Activated CD4-positive, alpha-beta T cell treated with anti-CD3 and anti-CD28 coated beads, Interleukin-2, amount 50 U/mL, for 1 hour (primary cell): ENCODE data around the gene COL5A1.

Experiments used
- DNase-seq: peaks from one replicate; pipeline ENCODE4 v3.0.0-alpha.2; 2020

COL5A1 gene

DNA sequence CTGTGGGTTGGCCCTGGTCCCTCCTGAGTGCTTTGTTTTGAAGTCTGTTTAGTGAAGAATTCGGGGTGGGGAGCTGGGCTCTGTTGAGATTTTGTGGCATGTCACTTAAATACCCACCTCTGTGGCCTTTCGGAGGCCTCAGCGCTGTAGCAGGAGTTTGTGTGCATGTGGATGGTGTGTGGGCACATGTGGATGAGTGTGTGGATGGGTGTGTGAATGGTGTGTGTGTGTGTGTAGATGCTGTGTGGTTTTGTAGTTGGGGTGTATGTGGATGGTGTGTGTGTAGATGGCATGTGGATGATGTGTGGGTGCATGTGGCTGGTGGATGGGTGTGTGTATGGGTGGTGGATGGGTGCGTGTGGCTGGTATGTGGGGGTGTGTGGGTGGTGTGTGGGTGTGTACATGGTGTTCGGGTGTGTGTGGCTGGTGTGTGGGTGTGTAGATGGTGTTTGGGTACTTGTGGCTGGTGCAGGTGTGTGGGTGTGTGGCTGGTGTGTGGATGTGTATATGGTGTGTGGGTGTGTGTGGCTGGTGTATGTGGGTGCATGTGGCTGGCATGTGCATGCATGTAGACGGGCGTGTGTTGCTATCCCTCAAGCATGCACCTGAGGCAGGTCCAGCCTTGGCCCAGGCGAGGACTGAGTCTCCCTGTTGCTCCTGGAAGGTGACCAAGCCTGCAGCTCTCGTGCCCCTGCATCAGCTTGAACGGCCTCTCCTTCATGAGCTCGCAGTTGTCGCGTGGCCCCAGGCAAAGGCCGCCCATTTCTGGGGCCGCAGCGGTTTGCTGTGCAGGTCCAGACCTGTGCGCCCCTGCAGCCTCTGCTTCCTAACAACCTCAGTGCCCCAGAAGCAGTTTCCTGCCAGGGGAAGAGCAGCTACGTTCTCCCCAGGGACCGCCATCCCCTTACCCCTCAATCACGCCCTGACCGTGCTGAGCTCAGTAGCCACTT is 185.0 kb downstream of the COL5A1 start:
- DNase-seq, result no peak

DNA sequence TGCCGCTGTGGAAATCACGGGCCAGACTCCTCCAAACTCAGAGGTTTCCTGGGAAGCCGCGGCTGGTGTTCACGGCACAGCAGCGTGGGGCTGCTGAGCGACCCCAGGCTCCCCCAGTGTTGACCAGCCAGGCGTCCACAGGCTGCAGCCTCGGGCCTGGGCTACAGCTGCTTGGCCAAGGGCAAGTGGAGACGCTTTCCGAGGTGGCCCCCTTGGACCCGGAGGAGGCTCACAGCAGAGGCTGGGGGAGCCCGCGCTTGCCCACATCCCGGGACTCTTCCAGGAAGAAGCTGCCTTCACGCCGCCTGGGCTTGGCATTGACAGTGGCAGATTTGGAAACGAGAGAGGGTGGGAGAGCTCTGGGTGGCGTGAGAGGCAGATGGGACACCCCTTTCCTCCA is 186.0 kb downstream of the COL5A1 start:
- DNase-seq, result no peak

DNA sequence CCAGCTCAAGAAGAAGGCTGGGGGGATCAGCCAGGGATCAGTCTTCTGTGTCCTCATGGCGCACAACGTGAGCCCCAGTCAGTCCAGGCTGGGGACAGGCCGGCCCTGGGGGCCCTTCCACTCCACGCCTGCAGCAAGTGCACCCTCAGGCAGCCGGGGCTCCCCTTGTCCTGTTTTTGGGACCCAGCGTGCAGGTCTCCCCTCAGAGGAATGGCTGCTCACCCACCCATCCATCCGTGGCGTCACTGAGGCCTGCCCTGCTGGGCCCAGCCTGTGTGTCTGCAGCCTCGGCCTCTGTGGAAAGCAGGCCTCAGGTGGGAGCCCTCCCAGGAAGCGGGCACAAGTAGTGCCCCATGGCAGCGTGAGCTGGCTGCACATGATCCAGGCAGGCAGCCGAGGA is 186.4 kb downstream of the COL5A1 start:
- DNase-seq, result no peak

DNA sequence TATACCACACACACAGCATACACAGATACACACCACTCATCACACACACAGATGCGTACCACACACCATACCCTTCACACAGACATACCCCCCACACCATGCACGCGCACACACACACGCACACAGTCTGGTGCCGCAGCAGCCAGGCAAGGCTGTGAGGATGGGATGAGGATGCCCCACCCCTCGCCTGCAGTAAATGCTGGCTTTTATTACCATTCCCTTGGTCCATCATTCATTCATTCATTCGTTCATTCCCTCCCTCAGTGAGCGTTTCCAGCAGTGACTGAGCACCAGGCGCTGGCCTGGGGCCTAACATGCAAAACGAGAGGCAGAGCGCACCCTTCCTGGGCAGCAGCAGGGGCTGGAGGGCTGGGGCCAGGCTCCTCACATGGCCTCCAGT is 187.3 kb downstream of the COL5A1 start:
- no peak for DNase-seq

DNA sequence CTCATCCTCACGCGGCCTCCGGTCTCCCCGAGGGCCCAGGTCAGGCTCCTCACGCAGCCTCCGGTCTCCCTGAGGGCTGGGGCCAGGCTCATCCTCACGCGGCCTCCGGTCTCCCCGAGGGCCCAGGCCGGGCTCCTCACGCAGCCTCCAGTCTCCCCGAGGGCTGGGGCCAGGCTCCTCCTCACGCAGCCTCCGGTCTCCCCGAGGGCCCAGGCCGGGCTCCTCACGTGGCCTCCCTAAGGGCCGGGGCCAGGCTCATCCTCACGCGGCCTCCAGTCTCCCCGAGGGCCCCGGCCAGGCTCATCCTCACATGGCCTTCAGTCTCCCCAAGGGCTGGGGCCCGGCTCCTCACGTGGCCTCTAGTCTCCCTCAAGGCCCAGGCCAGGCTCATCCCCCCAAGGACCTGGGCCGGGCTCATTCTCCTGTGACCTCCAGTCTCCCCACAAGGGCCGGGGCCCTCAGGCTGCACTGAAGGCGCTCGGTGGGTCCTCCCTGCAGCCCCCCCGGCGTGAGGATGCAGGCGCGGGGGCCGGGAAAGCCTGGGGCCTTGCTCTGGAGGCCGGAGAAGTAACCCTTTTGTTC is 187.8 kb downstream of the COL5A1 start:
- no peak for DNase-seq

DNA sequence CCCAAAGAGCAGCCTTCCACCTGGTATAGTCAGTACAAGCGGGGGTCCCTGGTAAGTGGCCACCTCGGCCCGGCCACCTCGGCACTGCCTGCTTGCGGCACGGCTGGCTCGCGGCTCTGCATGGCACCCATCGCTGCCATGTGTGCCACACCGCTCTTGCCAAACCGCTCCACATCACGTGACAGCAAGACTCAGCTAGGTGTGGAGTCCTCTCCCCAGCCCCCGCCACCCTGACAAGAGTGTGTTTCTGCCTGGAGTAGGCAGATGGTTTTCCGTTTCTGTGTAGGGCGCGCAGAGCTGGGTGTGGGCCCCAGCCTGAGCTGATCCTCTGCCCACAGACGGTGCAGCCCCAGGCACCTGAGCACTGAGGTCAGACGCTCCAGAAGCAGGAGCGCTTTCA is 188.5 kb downstream of the COL5A1 start:
- no peak for DNase-seq

DNA sequence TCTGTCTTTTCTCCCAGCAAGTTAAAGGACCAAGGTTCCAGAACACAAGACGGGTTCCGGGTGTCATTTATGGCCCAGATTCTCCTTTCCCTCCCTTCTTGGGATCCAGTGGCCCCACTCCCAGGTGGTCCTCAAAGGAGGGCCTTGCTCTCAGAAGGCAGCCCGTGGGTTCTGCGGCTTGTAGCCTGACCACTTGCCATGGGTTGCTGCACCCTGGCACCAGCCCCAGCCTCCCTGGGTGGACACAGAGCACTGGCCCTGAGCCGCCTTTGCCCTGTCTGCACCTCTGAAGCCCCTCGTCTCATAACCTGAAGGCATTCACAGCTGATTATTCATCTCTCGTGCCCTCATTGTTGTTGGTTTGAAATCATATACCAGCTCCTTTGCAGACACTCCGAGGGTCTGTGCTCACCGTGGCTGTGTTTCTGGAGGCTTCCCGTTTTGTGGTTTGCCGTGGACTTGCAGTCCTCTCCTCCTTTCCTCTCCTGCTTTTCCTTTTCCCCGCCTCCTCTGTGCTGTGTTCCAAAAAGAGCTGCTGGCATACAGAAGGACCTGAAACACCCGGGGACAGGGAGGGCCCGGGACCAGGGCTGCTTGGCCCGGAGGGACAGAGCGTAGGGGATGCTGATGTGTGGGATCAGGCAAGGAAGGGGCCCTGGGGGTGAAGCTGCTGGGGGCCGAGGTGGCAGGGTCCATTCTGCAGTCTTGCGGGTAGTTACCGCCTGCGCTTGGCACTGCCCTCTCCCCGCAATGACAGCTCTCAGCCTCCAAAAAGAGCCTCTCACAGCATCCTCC is 189.5 kb downstream of the COL5A1 start:
- no peak for DNase-seq

DNA sequence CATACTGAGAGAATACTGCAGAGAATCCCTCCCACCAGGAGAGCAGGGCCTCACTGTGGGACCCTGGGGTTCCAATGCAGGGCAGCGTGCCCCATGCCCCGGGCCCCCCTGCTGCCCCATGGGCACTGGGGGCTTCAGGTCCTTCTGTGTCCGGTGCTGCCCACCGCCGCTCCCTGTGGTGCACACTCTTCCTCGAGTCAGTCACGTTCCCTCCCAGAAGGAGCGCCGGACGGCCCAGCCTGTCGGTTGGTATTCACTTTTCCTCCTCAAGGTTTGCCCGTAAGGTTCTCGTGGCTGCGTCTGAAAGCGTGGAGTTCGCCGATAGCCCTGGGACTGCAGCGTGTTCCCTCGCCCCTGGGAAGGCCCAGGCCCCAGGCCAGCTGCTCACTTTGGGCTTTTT is 190.9 kb downstream of the COL5A1 start:
- DNase-seq, result no peak

DNA sequence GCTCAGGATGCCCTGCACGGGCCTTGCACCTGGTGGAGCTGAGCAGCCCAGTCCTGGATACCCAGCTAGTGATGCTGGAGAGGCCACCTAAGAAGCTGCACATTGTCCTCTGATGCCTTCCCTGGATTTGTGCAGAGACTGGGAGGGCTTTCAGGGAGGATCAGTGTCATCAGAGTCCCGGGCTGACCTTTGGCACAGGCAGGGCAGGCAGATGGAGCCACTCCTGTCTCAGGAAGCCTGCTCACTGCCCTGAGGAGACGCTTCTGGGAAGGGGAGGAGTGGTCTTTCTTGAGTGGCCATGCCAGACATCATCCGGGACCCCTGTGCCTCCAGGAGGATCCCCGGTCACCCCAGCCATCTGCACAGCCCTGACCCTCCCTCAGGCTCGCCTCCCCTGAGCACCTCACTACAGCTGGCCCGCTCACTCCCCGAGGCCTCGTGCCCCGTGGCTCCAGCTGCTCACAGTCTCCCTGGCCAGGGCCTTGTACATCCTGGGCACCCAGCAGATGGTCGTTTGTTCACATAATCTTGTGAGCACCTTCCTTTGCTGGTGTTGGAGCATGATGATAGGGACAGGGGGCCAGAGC is 191.8 kb downstream of the COL5A1 start:
- no peak for DNase-seq

DNA sequence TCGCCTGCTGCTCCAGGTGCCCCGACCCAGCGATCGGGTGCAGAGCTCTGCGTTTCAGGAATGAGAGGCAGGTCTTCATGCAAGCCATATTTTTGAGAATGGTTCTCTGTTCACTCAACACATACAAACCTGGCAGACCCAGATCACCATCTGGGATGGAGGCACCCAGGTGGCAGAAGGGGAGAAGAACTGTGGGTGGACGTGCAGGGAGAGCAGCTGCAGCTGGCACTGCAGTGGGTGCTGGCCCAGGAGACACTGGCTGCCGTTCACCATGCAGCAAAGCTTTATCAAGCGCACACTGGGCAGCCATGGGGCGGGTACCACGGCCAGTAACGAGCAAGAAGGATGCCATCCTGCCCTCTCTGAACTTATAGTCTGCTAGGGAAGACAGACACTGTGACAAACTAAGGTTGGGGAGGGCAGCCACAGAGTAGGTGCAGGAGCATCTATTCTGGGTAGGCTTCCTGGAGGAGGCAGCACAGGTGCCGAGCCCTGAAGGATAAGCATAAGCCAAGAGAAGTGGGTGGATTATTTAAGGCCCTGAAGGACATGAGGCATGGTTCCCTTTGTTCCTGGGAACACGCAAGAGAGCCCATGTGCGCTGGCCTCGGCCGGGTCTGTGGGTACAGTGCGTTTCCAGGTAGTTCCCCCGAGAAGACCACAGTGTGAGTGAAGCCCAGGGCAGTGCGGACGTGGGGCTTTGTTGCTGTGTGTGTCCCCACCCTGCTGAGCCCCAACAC is 192.8 kb downstream of the COL5A1 start:
- DNase-seq, result no peak

DNA sequence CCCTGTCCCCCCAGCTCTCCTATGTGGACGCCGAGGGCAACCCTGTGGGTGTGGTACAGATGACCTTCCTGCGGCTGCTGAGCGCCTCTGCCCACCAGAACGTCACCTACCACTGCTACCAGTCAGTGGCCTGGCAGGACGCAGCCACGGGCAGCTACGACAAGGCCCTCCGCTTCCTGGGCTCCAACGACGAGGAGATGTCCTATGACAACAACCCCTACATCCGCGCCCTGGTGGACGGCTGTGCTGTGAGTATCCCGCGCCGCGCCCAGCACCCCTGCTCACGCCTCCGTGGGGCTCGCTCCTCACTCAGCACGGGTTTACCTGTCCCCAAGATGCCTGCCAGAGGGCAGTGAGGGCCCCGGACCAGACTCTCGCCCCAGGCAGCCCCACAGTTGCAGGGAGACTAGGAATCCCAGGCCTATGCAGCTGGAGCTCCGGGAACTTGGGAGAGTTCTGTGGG is 193.4 kb downstream of the COL5A1 start:
- no peak for DNase-seq

DNA sequence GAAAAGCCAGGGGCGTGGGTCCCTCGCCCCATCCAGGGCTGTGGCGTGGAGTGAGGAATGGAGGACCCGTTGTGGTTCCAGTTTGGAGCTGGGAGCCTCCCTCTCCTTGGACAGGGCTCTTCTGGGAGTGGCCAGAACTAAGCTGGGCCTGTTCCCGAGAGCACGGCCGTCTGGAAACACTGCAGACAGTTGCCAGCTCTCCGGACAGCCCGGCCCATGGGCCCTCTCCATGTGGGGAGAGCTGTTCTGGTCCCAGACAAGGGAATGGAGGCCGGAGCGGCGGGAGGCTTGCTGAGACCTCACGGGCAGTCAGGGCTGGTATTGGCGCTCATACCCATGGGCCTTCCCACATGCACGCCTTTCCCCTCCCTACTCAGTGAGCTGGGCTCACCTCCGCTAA is 193.8 kb downstream of the COL5A1 start:
- DNase-seq, result no peak

DNA sequence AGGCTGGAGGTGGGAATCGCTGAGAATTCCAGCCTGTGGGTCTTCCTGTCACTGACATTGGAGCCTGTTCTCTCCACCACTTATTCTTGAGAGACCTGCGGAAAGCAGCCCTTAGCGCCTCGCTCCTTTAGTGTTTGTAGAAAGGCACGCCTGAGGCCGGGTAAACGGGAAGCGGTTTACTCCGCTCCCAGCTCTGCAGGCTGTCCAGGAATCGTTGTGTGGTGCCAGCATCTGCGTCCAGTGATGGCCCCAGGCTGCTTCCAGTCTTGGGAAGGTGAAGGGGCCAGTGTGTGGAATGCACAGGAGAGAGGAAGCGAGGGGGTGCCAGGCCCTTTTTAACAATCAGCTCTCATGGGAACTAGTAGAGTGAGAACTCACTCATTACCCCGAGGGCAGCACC is 194.4 kb downstream of the COL5A1 start:
- no peak for DNase-seq

DNA sequence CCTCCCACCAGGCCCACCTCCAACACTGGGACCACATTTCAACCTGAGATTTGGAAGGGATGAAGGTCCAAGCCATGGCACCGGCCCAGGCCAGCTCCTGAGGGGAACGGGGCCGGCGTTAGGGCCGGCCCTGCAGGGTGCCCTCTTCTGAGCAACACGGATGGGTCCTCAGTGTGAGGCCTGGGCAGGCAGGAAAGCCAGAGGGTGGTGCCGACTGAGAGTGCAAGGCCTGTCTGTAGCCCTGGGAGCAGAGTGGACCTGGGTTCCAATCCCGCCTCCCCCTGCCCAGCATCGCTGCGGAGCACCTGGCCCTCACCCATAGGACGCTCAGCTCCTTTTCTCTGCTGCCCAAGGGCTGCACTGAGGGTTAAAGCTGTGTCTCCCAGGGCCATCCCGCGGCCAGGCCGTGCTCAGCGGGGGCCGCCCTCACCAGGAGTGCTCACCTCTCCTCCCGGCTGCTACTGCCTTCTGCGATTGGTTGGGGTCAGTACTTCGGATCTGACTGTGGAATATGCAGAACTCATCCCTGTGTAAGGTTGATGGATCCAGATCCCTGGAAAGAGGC is 194.9 kb downstream of the COL5A1 start:
- no peak for DNase-seq

DNA sequence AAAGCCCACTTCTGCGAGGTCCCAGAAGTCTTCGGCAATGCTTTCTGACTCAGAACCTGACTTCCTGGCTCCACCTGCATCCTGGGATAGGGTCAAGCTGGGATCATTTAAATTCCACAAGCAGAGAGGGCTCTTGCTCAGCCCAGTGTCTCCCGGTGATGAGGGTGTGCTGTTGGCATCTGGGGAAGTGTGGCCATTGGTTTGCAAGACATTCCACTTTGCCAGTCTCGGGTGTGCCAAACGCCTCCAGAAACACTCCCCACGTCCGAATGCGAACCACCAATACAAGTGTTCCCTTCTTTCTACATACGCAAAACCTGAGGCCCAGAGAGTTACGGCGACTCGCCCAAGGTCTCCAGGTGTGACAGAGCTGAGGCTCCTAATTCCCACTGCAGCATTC is 195.9 kb downstream of the COL5A1 start:
- no peak for DNase-seq

DNA sequence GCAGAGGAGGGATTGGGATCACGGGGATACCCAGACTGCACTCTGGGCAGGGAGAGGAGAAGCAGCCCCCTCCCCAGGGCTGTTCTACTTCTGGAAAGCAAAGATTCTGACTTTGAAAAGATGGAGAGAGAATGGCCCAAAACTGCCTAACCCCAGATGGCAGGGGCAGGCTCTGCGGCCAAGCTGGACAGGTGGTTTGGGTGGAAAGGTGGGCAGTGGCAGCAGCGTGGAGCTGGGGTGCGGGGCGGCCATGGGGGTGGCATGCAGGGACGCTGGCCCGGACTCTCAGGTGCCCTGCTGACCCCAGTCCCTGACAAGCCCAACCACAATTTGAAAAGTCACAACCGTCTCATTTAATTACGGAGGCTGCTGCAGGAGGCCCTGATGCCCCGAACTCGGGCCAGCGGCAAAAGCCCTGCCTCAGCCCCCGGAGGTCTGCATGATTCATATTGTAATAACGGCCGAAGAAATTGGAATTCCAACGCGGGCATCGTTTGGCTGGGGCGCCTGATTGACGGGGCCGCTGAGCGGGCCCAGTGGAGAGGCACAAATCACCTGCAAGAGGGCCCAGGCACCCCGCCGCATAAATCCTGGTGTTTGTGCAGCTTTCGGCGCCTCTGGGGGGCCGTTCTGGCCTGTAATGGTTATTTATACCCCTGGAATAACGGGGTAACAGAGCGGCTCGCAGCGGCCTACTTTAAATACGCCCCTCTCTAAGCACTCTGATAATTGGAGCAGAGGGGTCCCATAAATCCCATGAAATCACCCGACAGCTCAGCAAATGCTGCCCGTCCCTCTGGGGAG is 197.2 kb downstream of the COL5A1 start:
- DNase-seq, result no peak

DNA sequence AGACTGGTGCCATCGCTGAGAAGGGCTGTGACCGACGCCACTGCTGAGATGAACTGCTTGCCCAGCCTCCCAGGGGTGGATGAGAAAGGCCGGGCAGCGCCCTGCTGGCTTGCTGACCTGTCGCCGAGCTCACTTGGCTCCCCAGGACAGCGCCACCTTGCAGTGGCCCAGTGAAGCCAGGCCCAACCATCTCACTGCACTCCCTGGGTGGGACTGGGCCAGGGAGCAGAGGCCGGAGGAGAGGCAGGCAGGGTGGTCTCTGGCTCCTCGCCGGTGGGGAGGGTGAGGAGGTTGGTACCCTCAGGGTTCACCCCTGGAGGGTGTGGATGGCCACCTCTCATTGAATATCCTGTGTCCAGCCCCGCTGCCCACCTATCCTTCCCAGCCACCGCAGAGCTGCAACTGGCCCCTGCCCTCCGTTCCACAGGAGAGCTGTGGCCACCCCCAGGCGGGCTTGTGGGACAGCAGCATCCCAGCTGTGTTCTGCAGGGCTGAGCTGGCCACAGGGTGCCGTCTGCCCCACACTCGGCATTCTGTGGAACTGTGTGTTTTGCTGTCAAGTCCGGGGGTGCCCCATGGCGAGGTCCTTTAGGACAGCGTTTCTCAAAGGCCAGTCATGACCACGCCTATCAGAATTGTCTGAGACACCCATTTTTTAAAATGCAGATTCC is 198.0 kb downstream of the COL5A1 start:
- DNase-seq, result no peak

DNA sequence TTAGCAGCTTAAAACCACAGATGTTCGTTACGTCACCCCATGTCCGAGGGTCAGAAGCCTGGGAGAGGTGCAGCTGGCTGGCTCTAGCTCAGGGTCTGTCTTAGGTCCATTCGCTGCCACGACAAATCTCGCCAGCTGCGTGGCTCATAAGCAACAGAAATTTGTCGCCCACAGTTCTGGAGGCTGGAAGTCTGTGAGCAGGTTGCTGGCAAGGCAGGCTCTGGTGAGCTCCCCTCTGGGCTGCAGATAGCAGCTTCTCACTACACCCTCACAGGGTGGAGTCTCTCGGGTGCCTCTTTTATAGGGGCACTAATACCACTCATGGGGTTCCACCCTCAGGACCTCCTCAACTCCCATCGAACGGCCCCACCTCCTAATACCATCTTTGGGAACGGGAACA is 198.9 kb downstream of the COL5A1 start:
- no peak for DNase-seq

DNA sequence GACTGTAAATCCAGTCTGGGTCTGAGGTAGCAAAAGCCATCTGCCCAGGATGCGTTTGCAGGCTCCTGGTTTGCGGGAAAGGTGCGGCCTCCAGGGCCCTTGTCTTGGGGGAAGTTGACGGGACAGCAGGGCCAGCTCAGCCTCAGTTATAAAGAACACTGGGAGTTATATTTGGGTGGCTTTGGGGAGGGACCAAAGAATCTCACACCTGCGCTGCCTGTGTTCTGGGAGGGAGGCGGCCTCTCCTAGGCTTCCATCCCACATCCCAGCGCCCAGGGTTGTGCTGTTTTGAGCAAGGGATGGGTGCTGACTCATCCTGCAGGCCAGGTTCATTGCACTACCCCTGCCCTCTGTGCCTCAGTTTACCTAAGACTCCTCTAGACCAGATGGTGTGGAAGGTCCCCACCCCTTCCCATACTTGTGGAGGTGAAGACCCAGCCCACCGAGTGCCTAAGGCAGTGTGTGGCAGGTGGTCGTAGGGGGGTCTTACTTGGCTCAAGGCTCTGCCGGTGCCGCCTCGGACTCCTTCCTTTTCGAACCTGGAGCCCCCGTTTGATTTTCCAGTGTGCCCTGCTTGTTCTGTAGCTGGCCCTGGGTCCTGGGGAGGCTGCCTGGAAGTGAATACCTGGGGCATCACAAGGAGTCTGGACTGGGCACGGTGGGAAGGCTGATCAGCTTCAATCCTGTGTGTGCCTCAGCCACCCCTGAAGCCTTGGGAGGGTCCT is 199.7 kb downstream of the COL5A1 start:
- DNase-seq, result no peak

DNA sequence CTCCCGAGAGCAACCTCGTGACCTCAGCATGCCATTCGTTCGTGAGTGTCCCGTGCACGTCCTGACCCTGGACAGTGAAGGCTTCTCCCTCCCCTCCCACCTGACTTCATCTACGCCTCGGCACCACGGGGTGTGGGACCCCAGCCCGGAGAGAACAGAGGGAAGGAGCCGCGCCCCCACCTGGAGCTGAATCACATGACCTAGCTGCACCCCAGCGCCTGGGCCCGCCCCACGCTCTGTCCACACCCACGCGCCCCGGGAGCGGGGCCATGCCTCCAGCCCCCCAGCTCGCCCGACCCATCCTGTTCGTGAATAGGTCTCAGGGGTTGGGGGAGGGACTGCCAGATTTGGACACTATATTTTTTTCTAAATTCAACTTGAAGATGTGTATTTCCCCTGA is 200.7 kb downstream of the COL5A1 start:
- no peak for DNase-seq
